ENCODE measurements around the gene TFDP1.

The TFDP1 gene

DNA sequence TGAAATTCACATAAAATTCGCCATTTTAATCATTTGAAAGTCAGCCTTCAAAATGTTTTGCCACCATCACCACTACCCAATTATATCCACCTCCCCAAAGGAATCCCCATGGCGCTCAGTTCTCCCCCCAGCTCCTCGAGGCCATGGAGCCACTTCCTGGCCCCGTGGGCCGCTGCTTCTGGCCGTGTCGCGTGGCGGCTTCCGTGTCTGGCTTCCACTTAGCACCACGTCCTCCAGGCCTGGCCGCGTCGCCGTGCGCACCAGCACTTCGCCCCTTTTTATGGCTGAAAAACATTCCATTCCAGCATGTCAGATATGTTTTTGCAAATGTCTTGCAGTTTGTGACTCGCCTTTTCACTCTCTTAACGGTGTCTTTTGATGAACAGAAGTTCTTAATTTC lies 47.3 kb upstream of the TFDP1 start:
- H3K14ac ChIP-seq (ENCODE audit: low read length) = no peak overlapping the region
- no peak overlapping the region for H3K27ac ChIP-seq (replicated peaks; ENCODE audit: low read length)
- H2AK5ac ChIP-seq (ENCODE audit: low read depth, low read length) = no peak overlapping the region
- peaks cover 23 to 72% of the 10 kb centered on the region in 2 donors for H3K36me3 ChIP-seq (replicated peaks in 1 of 2; ENCODE audit: control insufficient read depth in 2 of 2, insufficient read depth in 2 of 2, low read length in 2 of 2)
- H3K4me1 ChIP-seq (ENCODE audit: control insufficient read depth in 2 of 2, insufficient read depth in 1 of 2, low read depth in 1 of 2, low read length in 2 of 2) = peaks cover 0 to 5% of the 10 kb centered on the region in 2 donors
- no peak overlapping the region for H4K91ac ChIP-seq (ENCODE audit: low read depth, low read length, poor library complexity)
- H3K27me3 ChIP-seq (ENCODE audit: control insufficient read depth in 3 of 3, insufficient read depth in 3 of 3, low read depth in 1 of 3, low read length in 3 of 3) = no peaks in the 10 kb centered on the region
- WGBS, 2 donors (ENCODE audit: extremely low coverage in 2 of 2, insufficient read length in 2 of 2, insufficient replicate concordance in 1 of 2) = no CpG with 5 or more reads among the region's 19 CpGs
- H3K4me3 ChIP-seq (ENCODE audit: low read length in 2 of 2) = no peak overlapping the region
- no peak overlapping the region for H4K8ac ChIP-seq (ENCODE audit: low read depth, low read length)
- no peak for DNase-seq (ENCODE audit: low spot score)
- no peak overlapping the region for H2AFZ ChIP-seq (ENCODE audit: low read length)
- no peak overlapping the region for H2BK12ac ChIP-seq (ENCODE audit: low read length)
- no peak overlapping the region for H3K23ac ChIP-seq (ENCODE audit: low read depth, low read length, poor library complexity)
- no peaks in the 10 kb centered on the region for H3K79me1 ChIP-seq (ENCODE audit: low read depth, low read length)
- H2BK5ac ChIP-seq (ENCODE audit: low read length) = no peak overlapping the region
- H3K18ac ChIP-seq (ENCODE audit: low read length) = no peak overlapping the region
- H2BK15ac ChIP-seq (ENCODE audit: low read length) = no peak overlapping the region
- peaks cover 12 to 13% of the 10 kb centered on the region in 2 donors for H3K9me3 ChIP-seq (replicated peaks in 1 of 2; ENCODE audit: control insufficient read depth in 2 of 2, insufficient read depth in 1 of 2, low read depth in 1 of 2, low read length in 2 of 2)
- no peak overlapping the region for H2BK120ac ChIP-seq (ENCODE audit: low read depth, low read length)
- H3K4ac ChIP-seq (ENCODE audit: low read length) = no peak overlapping the region
- no peak overlapping the region for H3K9ac ChIP-seq (ENCODE audit: low read depth, low read length, poor library complexity)
- H3K4me2 ChIP-seq (ENCODE audit: insufficient read depth, low read length, poor library complexity, severe bottlenecking) = no peak overlapping the region

GRCh38 chr13:113537909-113538688 lies 46.5 kb upstream of the TFDP1 start:
- Histone ChIP-seq H3K79me1 (ENCODE audit: low read depth, low read length) (no peaks in the 10 kb centered on the region), H2BK5ac (ENCODE audit: low read length) (no peak overlapping the region), H3K23ac (ENCODE audit: low read depth, low read length, poor library complexity) (no peak overlapping the region), H3K14ac (ENCODE audit: low read length) (no peak overlapping the region), H2BK15ac (ENCODE audit: low read length) (no peak overlapping the region), H4K8ac (ENCODE audit: low read depth, low read length) (no peak overlapping the region), H3K4me3 (ENCODE audit: low read length in 2 of 2) (peak overlapping the region in 1 of 2 donors; percentile 31), H4K91ac (ENCODE audit: low read depth, low read length, poor library complexity) (no peak overlapping the region), H2AK5ac (ENCODE audit: low read depth, low read length) (no peak overlapping the region), H2BK120ac (ENCODE audit: low read depth, low read length) (no peak overlapping the region), H3K4me2 (ENCODE audit: insufficient read depth, low read length, poor library complexity, severe bottlenecking) (no peak overlapping the region), H3K4ac (ENCODE audit: low read length) (no peak overlapping the region), H3K27ac (replicated peaks; ENCODE audit: low read length) (no peak overlapping the region), H3K18ac (ENCODE audit: low read length) (no peak overlapping the region), H3K27me3 (ENCODE audit: control insufficient read depth in 3 of 3, insufficient read depth in 3 of 3, low read depth in 1 of 3, low read length in 3 of 3) (no peaks in the 10 kb centered on the region), H2BK12ac (ENCODE audit: low read length) (no peak overlapping the region), H3K4me1 (ENCODE audit: control insufficient read depth in 2 of 2, insufficient read depth in 1 of 2, low read depth in 1 of 2, low read length in 2 of 2) (peaks cover 0 to 3% of the 10 kb centered on the region in 2 donors), H3K9me3 (replicated peaks in 1 of 2; ENCODE audit: control insufficient read depth in 2 of 2, insufficient read depth in 1 of 2, low read depth in 1 of 2, low read length in 2 of 2) (peaks cover 12 to 18% of the 10 kb centered on the region in 2 donors), H2AFZ (ENCODE audit: low read length) (no peak overlapping the region), H3K9ac (ENCODE audit: low read depth, low read length, poor library complexity) (no peak overlapping the region), H3K36me3 (replicated peaks in 1 of 2; ENCODE audit: control insufficient read depth in 2 of 2, insufficient read depth in 2 of 2, low read length in 2 of 2) (peaks cover 24 to 77% of the 10 kb centered on the region in 2 donors)
- DNase-seq (ENCODE audit: low spot score) = no peak
- WGBS, 2 donors (ENCODE audit: extremely low coverage in 2 of 2, insufficient read length in 2 of 2, insufficient replicate concordance in 1 of 2) = no CpG with 5 or more reads among the region's 21 CpGs

DNA sequence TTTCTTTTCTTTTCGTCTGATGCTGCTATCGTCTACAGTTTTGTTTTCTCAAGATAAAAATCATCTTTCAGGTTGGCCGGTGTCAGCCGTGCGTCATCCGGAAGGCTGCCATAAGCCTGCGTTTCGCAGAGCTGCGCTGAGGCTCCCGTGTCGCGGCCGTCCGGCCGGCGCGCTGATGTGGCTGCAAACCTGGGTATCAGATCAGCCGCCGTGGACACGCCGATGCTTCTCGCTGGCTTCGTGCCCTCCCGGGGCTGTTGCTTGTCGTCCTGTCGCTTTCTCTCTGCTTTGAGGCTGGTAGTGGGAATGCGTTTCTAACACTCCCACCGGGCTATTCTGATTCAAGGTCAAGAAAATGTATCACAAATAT lies 45.9 kb upstream of the TFDP1 start:
- Histone ChIP-seq H3K4me3 (ENCODE audit: low read length in 2 of 2) (peak overlapping the region in 1 of 2 donors; percentile 11), H2BK12ac (ENCODE audit: low read length) (no peak overlapping the region), H3K36me3 (replicated peaks in 1 of 2; ENCODE audit: control insufficient read depth in 2 of 2, insufficient read depth in 2 of 2, low read length in 2 of 2) (peaks cover 23 to 75% of the 10 kb centered on the region in 2 donors), H2AFZ (ENCODE audit: low read length) (no peak overlapping the region), H3K23ac (ENCODE audit: low read depth, low read length, poor library complexity) (no peak overlapping the region), H3K9ac (ENCODE audit: low read depth, low read length, poor library complexity) (no peak overlapping the region), H3K4me2 (ENCODE audit: insufficient read depth, low read length, poor library complexity, severe bottlenecking) (no peak overlapping the region), H3K18ac (ENCODE audit: low read length) (no peak overlapping the region), H3K27ac (replicated peaks; ENCODE audit: low read length) (no peak overlapping the region), H3K9me3 (replicated peaks in 1 of 2; ENCODE audit: control insufficient read depth in 2 of 2, insufficient read depth in 1 of 2, low read depth in 1 of 2, low read length in 2 of 2) (peaks cover 12 to 18% of the 10 kb centered on the region in 2 donors), H3K4me1 (ENCODE audit: control insufficient read depth in 2 of 2, insufficient read depth in 1 of 2, low read depth in 1 of 2, low read length in 2 of 2) (peaks cover 0 to 2% of the 10 kb centered on the region in 2 donors), H4K8ac (ENCODE audit: low read depth, low read length) (no peak overlapping the region), H3K79me1 (ENCODE audit: low read depth, low read length) (no peaks in the 10 kb centered on the region), H2BK15ac (ENCODE audit: low read length) (no peak overlapping the region), H3K27me3 (ENCODE audit: control insufficient read depth in 3 of 3, insufficient read depth in 3 of 3, low read depth in 1 of 3, low read length in 3 of 3) (no peaks in the 10 kb centered on the region), H2AK5ac (ENCODE audit: low read depth, low read length) (no peak overlapping the region), H3K4ac (ENCODE audit: low read length) (no peak overlapping the region), H2BK5ac (ENCODE audit: low read length) (no peak overlapping the region), H3K14ac (ENCODE audit: low read length) (no peak overlapping the region), H2BK120ac (ENCODE audit: low read depth, low read length) (no peak overlapping the region), H4K91ac (ENCODE audit: low read depth, low read length, poor library complexity) (no peak overlapping the region)
- no CpG with 5 or more reads among the region's 28 CpGs for WGBS, 2 donors (ENCODE audit: extremely low coverage in 2 of 2, insufficient read length in 2 of 2, insufficient replicate concordance in 1 of 2)
- no peak for DNase-seq (ENCODE audit: low spot score)

GRCh38 chr13:113539176-113539575 lies 45.4 kb upstream of the TFDP1 start:
- H4K91ac ChIP-seq (ENCODE audit: low read depth, low read length, poor library complexity) = no peak overlapping the region
- WGBS, 2 donors (ENCODE audit: extremely low coverage in 2 of 2, insufficient read length in 2 of 2, insufficient replicate concordance in 1 of 2) = no CpG with 5 or more reads among the region's 18 CpGs
- H2BK120ac ChIP-seq (ENCODE audit: low read depth, low read length) = no peak overlapping the region
- peaks cover 3% of the 10 kb centered on the region for H3K79me1 ChIP-seq (ENCODE audit: low read depth, low read length)
- H3K4me2 ChIP-seq (ENCODE audit: insufficient read depth, low read length, poor library complexity, severe bottlenecking) = no peak overlapping the region
- H3K23ac ChIP-seq (ENCODE audit: low read depth, low read length, poor library complexity) = no peak overlapping the region
- H3K27ac ChIP-seq (replicated peaks; ENCODE audit: low read length) = no peak overlapping the region
- H3K14ac ChIP-seq (ENCODE audit: low read length) = no peak overlapping the region
- peaks cover 24 to 74% of the 10 kb centered on the region in 2 donors for H3K36me3 ChIP-seq (replicated peaks in 1 of 2; ENCODE audit: control insufficient read depth in 2 of 2, insufficient read depth in 2 of 2, low read length in 2 of 2)
- H2BK15ac ChIP-seq (ENCODE audit: low read length) = no peak overlapping the region
- DNase-seq (ENCODE audit: low spot score) = no peak
- H3K9me3 ChIP-seq (replicated peaks in 1 of 2; ENCODE audit: control insufficient read depth in 2 of 2, insufficient read depth in 1 of 2, low read depth in 1 of 2, low read length in 2 of 2) = peaks cover 12 to 18% of the 10 kb centered on the region in 2 donors
- no peak overlapping the region for H4K8ac ChIP-seq (ENCODE audit: low read depth, low read length)
- no peak overlapping the region for H2AK5ac ChIP-seq (ENCODE audit: low read depth, low read length)
- H2BK12ac ChIP-seq (ENCODE audit: low read length) = no peak overlapping the region
- no peak overlapping the region for H3K4me3 ChIP-seq (ENCODE audit: low read length in 2 of 2)
- H2BK5ac ChIP-seq (ENCODE audit: low read length) = no peak overlapping the region
- no peak overlapping the region for H3K18ac ChIP-seq (ENCODE audit: low read length)
- H3K4me1 ChIP-seq (ENCODE audit: control insufficient read depth in 2 of 2, insufficient read depth in 1 of 2, low read depth in 1 of 2, low read length in 2 of 2) = peaks cover 0 to 2% of the 10 kb centered on the region in 2 donors
- H2AFZ ChIP-seq (ENCODE audit: low read length) = no peak overlapping the region
- peak overlapping the region; percentile 30 for H3K9ac ChIP-seq (ENCODE audit: low read depth, low read length, poor library complexity)
- no peaks in the 10 kb centered on the region for H3K27me3 ChIP-seq (ENCODE audit: control insufficient read depth in 3 of 3, insufficient read depth in 3 of 3, low read depth in 1 of 3, low read length in 3 of 3)
- no peak overlapping the region for H3K4ac ChIP-seq (ENCODE audit: low read length)

Data from neuronal stem cell (in vitro differentiated cells).